Effector memory CD8-positive, alpha-beta T cell (primary cell): ENCODE measurements around the gene ARHGAP8.
"Not testable (repeated sequence)": the region's sequence is repeated elsewhere in the genome, so short reads cannot be mapped to it uniquely, and the experiment has no call there.

ENCODE experiments used
- ATAC-seq: fragments of 150-1000 bp; cut with Tn5 transposase; replicated peaks from 2 replicates; pipeline ENCODE4 v1.10.0; 2021; ENCODE audit warnings: mild to moderate bottlenecking, moderate library complexity
- DNase-seq, 3 experiments: peaks; one replicate each; pipeline ENCODE4 v3.0.0; 2021
- H3K27ac Mint-ChIP-seq, 2 donors: one replicate each; pipeline ENCODE4 v1.8.0; 2022; ENCODE audit warnings: mild to moderate bottlenecking in 2 of 2, mixed read lengths in 2 of 2, moderate library complexity in 2 of 2
- H3K27me3 Mint-ChIP-seq, 2 donors: one replicate each; pipeline ENCODE4 v1.8.0; 2022; ENCODE audit warnings: mixed read lengths in 2 of 2
- H3K36me3 Mint-ChIP-seq: one replicate; pipeline ENCODE4 v1.8.0; 2022; ENCODE audit warnings: mild to moderate bottlenecking, moderate library complexity, mixed read lengths; ENCODE audit not compliant: insufficient read depth
- H3K4me1 Mint-ChIP-seq, 2 donors: one replicate each; pipeline ENCODE4 v1.8.0; 2022; ENCODE audit warnings: low read depth in 2 of 2, mixed read lengths in 2 of 2
- H3K4me3 Mint-ChIP-seq, 2 donors: one replicate each; pipeline ENCODE4 v1.8.0; 2022; ENCODE audit warnings: mild to moderate bottlenecking in 2 of 2, mixed read lengths in 2 of 2, moderate library complexity in 2 of 2
- H3K9me3 Mint-ChIP-seq, 2 donors: one replicate each; pipeline ENCODE4 v1.8.0; 2022; ENCODE audit warnings: mixed read lengths in 2 of 2

The ARHGAP8 gene

GRCh38 chr22:44894782-44895181, 142.4 kb downstream of the ARHGAP8 start:
- H3K4me3 Mint-ChIP-seq: no peak overlapping the region
- ATAC-seq (no peak), DNase-seq (no peak)
- no peak overlapping the region for H3K27ac Mint-ChIP-seq
- H3K9me3 Mint-ChIP-seq: no peaks in the 10 kb centered on the region
- peaks cover under 1 to 23% of the 10 kb centered on the region in 2 donors for H3K27me3 Mint-ChIP-seq
- H3K4me1 Mint-ChIP-seq: no peaks in the 10 kb centered on the region
- no peaks in the 10 kb centered on the region for H3K36me3 Mint-ChIP-seq

GRCh38 chr22:44895296-44896055, 143.1 kb downstream of the ARHGAP8 start:
- no peak overlapping the region for H3K4me3 Mint-ChIP-seq
- DNase-seq (no peak), ATAC-seq (no peak)
- no peaks in the 10 kb centered on the region for H3K9me3 Mint-ChIP-seq
- peaks cover 6 to 29% of the 10 kb centered on the region in 2 donors for H3K27me3 Mint-ChIP-seq
- H3K27ac Mint-ChIP-seq: no peak overlapping the region
- H3K4me1 Mint-ChIP-seq: no peaks in the 10 kb centered on the region
- no peaks in the 10 kb centered on the region for H3K36me3 Mint-ChIP-seq

GRCh38 chr22:44898236-44898635, 145.9 kb downstream of the ARHGAP8 start:
- Mint-ChIP-seq H3K27me3 (peaks cover 23 to 35% of the 10 kb centered on the region in 2 donors), H3K9me3 (peaks cover 0 to 2% of the 10 kb centered on the region in 2 donors), H3K4me3 (no peak overlapping the region), H3K27ac (no peak overlapping the region), H3K4me1 (no peaks in the 10 kb centered on the region), H3K36me3 (no peaks in the 10 kb centered on the region)
- DNase-seq: no peak
- ATAC-seq: no peak

GRCh38 chr22:44901301-44901700, 148.9 kb downstream of the ARHGAP8 start:
- Mint-ChIP-seq H3K36me3 (no peaks in the 10 kb centered on the region), H3K4me3 (no peak overlapping the region), H3K27ac (no peak overlapping the region), H3K27me3 (peaks cover 44 to 53% of the 10 kb centered on the region in 2 donors), H3K9me3 (peaks cover 0 to 2% of the 10 kb centered on the region in 2 donors), H3K4me1 (no peaks in the 10 kb centered on the region)
- DNase-seq: no peak
- no peak for ATAC-seq

GRCh38 chr22:44903164-44903563, 150.8 kb downstream of the ARHGAP8 start:
- H3K27me3 Mint-ChIP-seq: peaks cover 51 to 67% of the 10 kb centered on the region in 2 donors
- not testable (repeated sequence) for H3K4me1 Mint-ChIP-seq, H3K9me3 Mint-ChIP-seq, H3K4me3 Mint-ChIP-seq, ATAC-seq, DNase-seq, H3K36me3 Mint-ChIP-seq, H3K27ac Mint-ChIP-seq

GRCh38 chr22:44904492-44905152, 152.2 kb downstream of the ARHGAP8 start:
- H3K9me3 Mint-ChIP-seq, H3K27ac Mint-ChIP-seq, ATAC-seq, H3K4me3 Mint-ChIP-seq, H3K4me1 Mint-ChIP-seq, H3K36me3 Mint-ChIP-seq, DNase-seq: not testable (repeated sequence)
- peaks cover 53 to 71% of the 10 kb centered on the region in 2 donors for H3K27me3 Mint-ChIP-seq

- ATAC-seq (no peak), DNase-seq (no peak)
- Mint-ChIP-seq H3K4me3 (no peak overlapping the region), H3K27ac (no peak overlapping the region), H3K36me3 (no peaks in the 10 kb centered on the region), H3K4me1 (peaks cover 0 to 2% of the 10 kb centered on the region in 2 donors), H3K27me3 (peaks cover 47 to 79% of the 10 kb centered on the region in 2 donors), H3K9me3 (peaks cover 2 to 12% of the 10 kb centered on the region in 2 donors)
Measured at GRCh38 chr22:44906248-44906936, 154.0 kb downstream of the ARHGAP8 start.

GRCh38 chr22:44906999-44907644, 154.7 kb downstream of the ARHGAP8 start:
- Mint-ChIP-seq H3K27me3 (peaks cover 52 to 85% of the 10 kb centered on the region in 2 donors), H3K27ac (no peak overlapping the region), H3K9me3 (peaks cover 0 to 15% of the 10 kb centered on the region in 2 donors), H3K4me3 (no peak overlapping the region), H3K4me1 (peaks cover 0 to 2% of the 10 kb centered on the region in 2 donors), H3K36me3 (no peaks in the 10 kb centered on the region)
- no peak for ATAC-seq
- DNase-seq: no peak

GRCh38 chr22:44907765-44908737, 155.7 kb downstream of the ARHGAP8 start:
- ATAC-seq: no peak
- H3K4me3 Mint-ChIP-seq: no peak overlapping the region
- H3K36me3 Mint-ChIP-seq: no peaks in the 10 kb centered on the region
- no peak for DNase-seq
- peaks cover 0 to 2% of the 10 kb centered on the region in 2 donors for H3K4me1 Mint-ChIP-seq
- peaks cover 0 to 15% of the 10 kb centered on the region in 2 donors for H3K9me3 Mint-ChIP-seq
- peaks cover 48 to 85% of the 10 kb centered on the region in 2 donors for H3K27me3 Mint-ChIP-seq
- H3K27ac Mint-ChIP-seq: no peak overlapping the region

- no peak for DNase-seq
- no peak overlapping the region for H3K4me3 Mint-ChIP-seq
- no peak overlapping the region for H3K27ac Mint-ChIP-seq
- H3K36me3 Mint-ChIP-seq: no peaks in the 10 kb centered on the region
- peaks cover 43 to 84% of the 10 kb centered on the region in 2 donors for H3K27me3 Mint-ChIP-seq
- peaks cover 0 to 2% of the 10 kb centered on the region in 2 donors for H3K4me1 Mint-ChIP-seq
- peaks cover 0 to 15% of the 10 kb centered on the region in 2 donors for H3K9me3 Mint-ChIP-seq
- no peak for ATAC-seq
Measured at GRCh38 chr22:44909241-44909640, 156.9 kb downstream of the ARHGAP8 start.
